ENCODE measurements around the gene MFSD12. TPM values are rescaled to one million over a fixed set of nuclear protein-coding genes. Genes with fewer than 3 reads are reported as not detected.

MFSD12 gene
- total RNA-seq, 1 experiment from 2014 or later, result 105 TPM

GRCh38 chr19:3555653-3556422 is 1.5 kb downstream of the MFSD12 start:
- no peak for DNase-seq (ENCODE audit: low read depth)

GRCh38 chr19:3554254-3555083 is 2.9 kb downstream of the MFSD12 start:
- DNase-seq (ENCODE audit: low read depth), result no peak

GRCh38 chr19:3551792-3552095 is 5.6 kb downstream of the MFSD12 start:
- DNase-seq (ENCODE audit: low read depth), result no peak

GRCh38 chr19:3550947-3551791 is 6.2 kb downstream of the MFSD12 start:
- no peak for DNase-seq (ENCODE audit: low read depth)

- DNase-seq (ENCODE audit: low read depth), result no peak
Measured at GRCh38 chr19:3549816-3550215, 7.6 kb downstream of the MFSD12 start.

GRCh38 chr19:3548606-3549005 is 8.8 kb downstream of the MFSD12 start:
- DNase-seq (ENCODE audit: low read depth), result no peak

- DNase-seq (ENCODE audit: low read depth), result no peak
Measured at GRCh38 chr19:3547767-3548282, 9.6 kb downstream of the MFSD12 start.

GRCh38 chr19:3547301-3547731 is 10.1 kb downstream of the MFSD12 start:
- DNase-seq (ENCODE audit: low read depth), result no peak

- no peak for DNase-seq (ENCODE audit: low read depth)
Measured at GRCh38 chr19:3546119-3546518, 11.3 kb downstream of the MFSD12 start.

- DNase-seq (ENCODE audit: low read depth), result no peak
Measured at GRCh38 chr19:3545669-3546034, 11.7 kb downstream of the MFSD12 start.

- DNase-seq (ENCODE audit: low read depth), result peak; percentile 55
Measured at GRCh38 chr19:3544742-3545668, 12.4 kb downstream of the MFSD12 start.

- no peak for DNase-seq (ENCODE audit: low read depth)
Measured at GRCh38 chr19:3544058-3544376, 13.4 kb downstream of the MFSD12 start.

- no peak for DNase-seq (ENCODE audit: low read depth)
Measured at GRCh38 chr19:3543150-3544057, 14.0 kb downstream of the MFSD12 start.

- no peak for DNase-seq (ENCODE audit: low read depth)
Measured at GRCh38 chr19:3539756-3540118, 17.6 kb downstream of the MFSD12 start.

GRCh38 chr19:3538965-3539755 is 18.2 kb downstream of the MFSD12 start, which contains the start of gene TEKTIP1:
TEKTIP1 (plus strand) TSS chr19:3539174; CDS start chr19:3539178, 4 bp downstream.
- DNase-seq (ENCODE audit: low read depth), result peak; percentile 48

GRCh38 chr19:3538258-3538929 is 19.0 kb downstream of the MFSD12 start:
- no peak for DNase-seq (ENCODE audit: low read depth)

GRCh38 chr19:3537438-3538240 is 19.7 kb downstream of the MFSD12 start:
- no peak for DNase-seq (ENCODE audit: low read depth)

- no peak for DNase-seq (ENCODE audit: low read depth)
Measured at GRCh38 chr19:3537101-3537437, 20.3 kb downstream of the MFSD12 start.
